Pons (tissue), 1 donor: ENCODE results near the gene MAML3.
"Not testable (repeated sequence)": the region's sequence is repeated elsewhere in the genome, so short reads cannot be mapped to it uniquely, and the experiment has no call there.

Experiments
- DNase-seq: peaks from one replicate; pipeline ENCODE4 v3.0.0-alpha.2; 2016; ENCODE audit warnings: low spot score

Gene MAML3

GRCh38 chr4:139726615-139727014, 427.4 kb downstream of the MAML3 start:
- no peak for DNase-seq

GRCh38 chr4:139725236-139725635, 428.7 kb downstream of the MAML3 start:
- no peak for DNase-seq

- no peak for DNase-seq
Measured at GRCh38 chr4:139721789-139722188, 432.2 kb downstream of the MAML3 start.

- DNase-seq: no peak
Measured at GRCh38 chr4:139720806-139721205, 433.2 kb downstream of the MAML3 start.

GRCh38 chr4:139719381-139720101, 434.4 kb downstream of the MAML3 start:
- no peak for DNase-seq

- DNase-seq: no peak
Measured at GRCh38 chr4:139718833-139719232, 435.2 kb downstream of the MAML3 start.

- no peak for DNase-seq
Measured at GRCh38 chr4:139718358-139718757, 435.6 kb downstream of the MAML3 start.

GRCh38 chr4:139715746-139716391, 438.1 kb downstream of the MAML3 start:
- DNase-seq: no peak

- DNase-seq: no peak
Measured at GRCh38 chr4:139712882-139713281, 441.1 kb downstream of the MAML3 start.

- DNase-seq: no peak
Measured at GRCh38 chr4:139711461-139711860, 442.5 kb downstream of the MAML3 start.

GRCh38 chr4:139710073-139710472, 443.9 kb downstream of the MAML3 start:
- DNase-seq: no peak

GRCh38 chr4:139709660-139710059, 444.3 kb downstream of the MAML3 start:
- no peak for DNase-seq

GRCh38 chr4:139704915-139705485, 449.0 kb downstream of the MAML3 start:
- no peak for DNase-seq

- no peak for DNase-seq
Measured at GRCh38 chr4:139700568-139700967, 453.4 kb downstream of the MAML3 start.

GRCh38 chr4:139698167-139698925, 455.6 kb downstream of the MAML3 start:
- not testable (repeated sequence) for DNase-seq

GRCh38 chr4:139696491-139696890, 457.5 kb downstream of the MAML3 start:
- DNase-seq: no peak

GRCh38 chr4:139694522-139695107, 459.4 kb downstream of the MAML3 start:
- no peak for DNase-seq

GRCh38 chr4:139692309-139693012, 461.5 kb downstream of the MAML3 start:
- DNase-seq: peak; percentile 65

GRCh38 chr4:139690419-139690818, 463.6 kb downstream of the MAML3 start:
- no peak for DNase-seq

- no peak for DNase-seq
Measured at GRCh38 chr4:139689093-139689722, 464.8 kb downstream of the MAML3 start.

- no peak for DNase-seq
Measured at GRCh38 chr4:139686988-139687387, 467.0 kb downstream of the MAML3 start.
